Ishikawa (cell line): ENCODE data around the gene FBLN1.

Source experiments
- CEBPB ChIP-seq: IDR thresholded peaks from 2 replicates; pipeline ENCODE4 v1.6.1; 2012
- CREB1 ChIP-seq: IDR thresholded peaks from 2 replicates; pipeline ENCODE4 v1.6.1; 2012; ENCODE audit warnings: low read depth
- EGR1 ChIP-seq: IDR thresholded peaks from 2 replicates; pipeline ENCODE4 v1.6.1; 2012
- EP300 ChIP-seq: IDR thresholded peaks from 2 replicates; pipeline ENCODE4 v1.6.1; 2012; ENCODE audit warnings: borderline replicate concordance
- FOXM1 ChIP-seq: IDR thresholded peaks from 2 replicates; pipeline ENCODE4 v1.6.1; 2012; ENCODE audit warnings: low read depth, borderline replicate concordance
- MAX ChIP-seq: IDR thresholded peaks from 2 replicates; pipeline ENCODE4 v1.6.1; 2012
- NFIC ChIP-seq: IDR thresholded peaks from 2 replicates; pipeline ENCODE4 v1.6.1; 2012
- RAD21 ChIP-seq: IDR thresholded peaks from 2 replicates; pipeline ENCODE4 v1.6.1; 2012; ENCODE audit warnings: low read depth
- REST ChIP-seq: IDR thresholded peaks from 2 replicates; pipeline ENCODE4 v1.6.1; 2012; ENCODE audit warnings: low read depth, mild to moderate bottlenecking
- TAF1 ChIP-seq: IDR thresholded peaks from 2 replicates; pipeline ENCODE4 v1.6.1; 2012; ENCODE audit warnings: low read depth, mild to moderate bottlenecking
- TEAD4 ChIP-seq: IDR thresholded peaks from 2 replicates; pipeline ENCODE4 v1.6.1; 2012
- YY1 ChIP-seq: IDR thresholded peaks from 2 replicates; pipeline ENCODE4 v1.6.1; 2012; ENCODE audit warnings: low read depth

GRCh38 chr22:45493286-45493771, 9.4 kb upstream of the FBLN1 start:
- TF ChIP-seq YY1 (no peak), CREB1 (no peak), MAX (peak; percentile 71), RAD21 (no peak), REST (no peak), NFIC (peak; percentile 68), CEBPB (peak; percentile 73), FOXM1 (no peak), TAF1 (no peak), EGR1 (no peak), EP300 (peak; percentile 46; the same call in 1 of the 2 replicates), TEAD4 (no peak)
